ENCODE measurements around the gene GRIN2A.
A peak's percentile ranks its signal among the peaks of the same experiment; 100 is the strongest.

The GRIN2A gene

DNA sequence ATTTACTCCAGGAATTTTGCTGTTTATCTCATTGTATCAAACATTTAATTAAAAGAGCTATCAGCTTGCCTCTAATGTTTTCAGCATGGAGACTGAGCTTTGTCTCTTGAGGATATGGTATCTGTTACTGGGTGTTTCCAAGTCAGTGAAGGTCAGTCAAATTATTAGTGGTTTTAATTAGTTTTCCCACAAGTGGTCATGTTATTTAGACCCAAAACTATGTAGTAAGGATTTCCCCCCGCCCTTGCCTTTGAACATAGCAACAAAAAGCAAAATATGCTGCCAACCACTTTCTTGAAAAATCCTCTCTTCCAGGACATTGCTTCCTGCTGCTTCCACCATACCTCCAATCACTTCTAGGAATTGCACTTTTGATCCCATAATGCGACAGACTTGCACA, 355.6 kb downstream of the GRIN2A start:
- FAIRE-seq (no peak), DNase-seq (ENCODE audit: low spot score) (no peak)

DNA sequence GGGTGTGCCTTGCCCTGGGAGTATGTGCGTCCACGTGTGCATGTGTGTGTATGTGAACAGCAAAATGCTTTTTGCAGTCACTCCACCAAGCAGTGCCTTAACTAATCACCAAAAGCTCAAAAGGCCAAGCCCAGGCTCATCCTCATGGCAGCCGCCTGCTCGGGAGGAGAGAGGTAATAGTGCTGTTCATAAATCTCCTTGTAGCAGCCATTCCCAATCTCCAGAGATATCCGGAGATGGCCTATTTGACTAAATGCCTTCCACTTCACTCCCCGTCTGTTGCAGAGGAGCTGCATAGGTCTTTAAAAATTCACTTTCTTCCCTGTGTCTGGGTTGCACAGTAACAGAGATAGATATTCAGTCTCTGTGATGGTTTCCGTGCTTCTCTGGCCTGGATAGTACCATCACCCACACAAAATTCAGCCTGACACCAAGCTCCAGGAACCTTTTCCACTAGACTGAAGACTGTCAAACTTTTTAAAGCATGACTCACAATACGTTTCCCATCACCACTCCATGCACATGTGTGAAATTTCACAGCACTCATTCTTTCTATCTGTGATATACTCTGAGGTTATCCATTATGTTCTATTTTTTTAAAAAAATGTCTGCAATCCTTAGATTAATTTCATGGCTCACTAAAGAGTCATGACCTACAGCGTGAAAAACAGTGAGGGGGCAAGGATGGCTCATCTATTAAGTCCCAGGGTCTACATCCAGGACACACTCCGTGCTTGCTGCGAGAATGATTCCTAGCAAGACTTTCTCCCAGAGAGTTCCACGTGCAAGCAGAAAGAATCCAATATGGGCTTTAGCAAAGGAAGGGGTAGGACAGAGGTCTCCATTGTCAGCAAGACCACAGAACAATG, 357.8 kb downstream of the GRIN2A start:
- no peak for FAIRE-seq
- no peak for DNase-seq (ENCODE audit: low spot score)

DNA sequence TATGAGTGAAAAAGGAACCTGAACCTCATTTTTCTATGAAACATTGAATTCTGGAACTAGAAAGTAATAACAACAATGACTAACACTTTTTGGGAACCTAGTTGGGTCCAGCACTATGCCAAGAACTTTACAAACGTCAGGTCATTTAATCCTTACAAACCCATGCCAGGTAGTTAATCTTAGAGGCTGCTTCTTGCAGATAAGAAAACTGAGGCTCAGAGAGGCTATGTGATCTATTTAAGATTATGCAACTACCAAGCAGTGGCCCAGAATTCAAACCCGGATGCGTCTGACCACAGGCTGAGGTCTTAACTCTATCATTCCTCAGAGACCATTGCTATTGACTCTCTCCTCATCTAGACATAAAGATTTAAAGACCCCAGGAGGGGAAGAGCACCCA, 358.7 kb downstream of the GRIN2A start:
- no peak for DNase-seq (ENCODE audit: low spot score)
- no peak for FAIRE-seq

DNA sequence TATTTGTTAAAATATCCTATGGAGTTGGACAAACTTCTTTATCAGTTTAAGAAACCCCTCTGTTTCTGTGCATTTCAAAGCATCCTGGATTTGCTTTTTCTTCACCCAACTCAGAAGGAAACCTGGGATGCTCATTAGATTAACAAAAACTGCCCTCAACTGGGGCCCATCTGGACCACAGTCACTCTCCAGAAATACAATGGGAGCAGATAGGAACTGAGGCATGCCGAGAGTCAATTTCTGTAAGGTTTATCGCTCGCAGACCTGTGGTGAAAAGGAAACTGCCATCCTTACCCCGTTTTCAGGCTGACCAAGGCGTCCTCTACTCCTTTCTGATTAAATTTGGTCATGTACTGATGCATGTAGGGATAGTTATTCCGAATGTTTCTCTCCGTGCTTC, 360.3 kb downstream of the GRIN2A start:
- DNase-seq (ENCODE audit: low spot score) (no peak), FAIRE-seq (no peak)

DNA sequence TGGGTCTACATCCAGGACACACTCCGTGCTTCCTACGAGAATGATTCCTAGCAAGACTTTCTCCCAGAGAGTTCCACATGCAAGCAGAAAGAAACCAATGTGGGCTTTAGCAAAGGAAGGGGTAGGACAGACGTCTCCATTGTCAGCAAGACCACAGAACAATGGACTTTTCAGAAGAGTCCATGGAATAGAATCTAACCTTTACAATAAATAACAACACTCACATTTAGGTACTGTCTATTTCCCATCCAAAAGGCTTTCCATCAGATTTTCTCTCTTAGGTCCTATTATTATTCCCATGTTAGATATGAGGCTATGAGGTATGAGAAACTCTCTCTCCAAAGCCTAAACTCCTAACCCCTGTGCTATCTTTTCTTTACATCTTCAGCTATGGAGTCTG, 360.9 kb downstream of the GRIN2A start:
- no peak for FAIRE-seq
- no peak for DNase-seq (ENCODE audit: low spot score)

DNA sequence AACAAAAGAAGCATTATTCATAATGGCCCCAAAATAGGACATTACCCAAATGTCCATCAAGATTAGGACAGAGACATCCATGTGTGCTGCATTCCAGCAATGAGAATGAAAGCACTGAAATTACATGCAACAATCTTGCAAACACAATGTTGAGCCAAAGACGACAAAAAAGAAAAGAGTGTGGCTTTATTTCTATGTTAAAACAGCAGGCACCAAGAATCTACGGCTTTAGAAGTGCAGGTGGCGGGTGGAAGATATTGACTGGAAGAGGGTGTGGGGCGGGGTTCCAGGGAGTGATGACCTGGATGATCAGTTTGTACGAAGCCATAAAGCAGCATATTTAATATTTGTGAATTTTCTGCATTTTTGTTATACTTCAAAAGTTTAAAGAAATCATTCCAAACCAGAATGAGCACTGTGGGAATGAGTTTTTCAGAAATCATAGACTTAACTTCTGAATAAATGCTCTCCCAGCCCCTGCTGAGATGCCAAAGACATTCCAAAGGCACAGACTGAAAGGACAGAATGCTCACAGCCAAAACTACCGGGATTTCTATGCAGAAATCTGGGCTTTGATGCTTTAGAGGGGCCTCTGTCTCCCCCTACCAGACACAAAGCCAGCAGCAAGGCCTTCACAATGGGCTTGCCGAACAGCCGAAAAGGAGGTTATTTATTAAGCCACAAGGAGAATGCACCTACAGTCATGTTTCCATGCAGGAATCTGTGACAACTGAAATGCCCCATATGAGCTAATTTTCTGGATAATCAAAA, 361.6 kb downstream of the GRIN2A start:
- no peak for DNase-seq (ENCODE audit: low spot score)
- FAIRE-seq = no peak

DNA sequence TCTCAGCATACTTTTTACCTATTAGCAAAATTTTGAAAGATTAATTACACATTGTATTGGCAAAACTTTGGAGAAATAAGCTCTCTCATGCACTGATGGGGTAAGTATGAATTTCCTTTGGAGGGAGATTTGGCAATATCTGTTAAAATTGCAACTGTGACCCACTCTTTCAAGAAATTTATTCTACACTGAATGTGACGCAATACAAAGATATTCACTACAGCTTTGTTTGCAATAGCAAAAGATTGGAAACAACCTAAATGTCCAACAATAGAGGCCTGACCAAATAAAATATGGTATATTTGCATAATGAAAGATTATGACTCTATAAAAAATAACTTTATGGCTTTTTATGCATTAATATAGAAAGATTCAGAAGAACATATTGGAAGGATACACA, 363.5 kb downstream of the GRIN2A start:
- FAIRE-seq (no peak), DNase-seq (ENCODE audit: low spot score) (no peak)

DNA sequence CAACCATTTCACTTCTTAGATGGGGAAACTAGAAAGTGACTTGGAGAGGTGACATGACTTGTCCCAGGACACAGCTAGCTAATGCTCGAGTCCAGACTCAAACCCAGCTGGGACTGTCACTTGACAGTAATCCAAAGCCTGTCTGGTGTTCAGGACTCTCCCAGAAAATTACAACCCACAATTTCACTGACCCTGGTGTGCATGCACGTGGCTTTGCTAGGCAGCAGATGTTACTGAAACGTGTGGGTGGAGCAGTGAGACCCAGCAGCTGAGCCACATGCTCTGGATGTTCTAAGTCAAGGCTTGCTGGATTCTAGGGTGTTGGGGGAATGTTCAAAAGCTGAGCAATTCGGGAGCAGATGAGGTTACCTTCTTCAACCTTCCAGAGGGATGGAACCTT, 364.6 kb downstream of the GRIN2A start:
- DNase-seq (ENCODE audit: low spot score) = no peak
- no peak for FAIRE-seq

DNA sequence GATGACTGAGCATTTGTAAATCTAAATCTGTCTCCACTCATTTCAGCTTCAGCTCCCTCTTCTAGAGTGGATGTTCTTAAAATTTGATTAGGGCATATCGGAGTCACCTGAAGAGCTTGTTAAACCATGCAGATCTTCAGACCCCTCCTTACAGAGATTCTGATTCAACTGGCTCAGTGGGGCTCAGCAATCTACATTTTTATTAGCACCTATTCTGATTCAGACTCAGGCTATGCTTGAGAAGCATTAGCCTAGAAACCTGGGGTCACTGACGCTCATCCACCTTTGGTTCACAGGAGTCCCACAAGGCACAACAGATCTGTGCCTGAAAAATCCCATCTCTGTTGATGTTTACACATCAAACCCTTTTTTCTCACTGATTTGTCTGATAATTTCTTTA, 365.6 kb downstream of the GRIN2A start:
- DNase-seq (ENCODE audit: low spot score) (no peak), FAIRE-seq (no peak)

DNA sequence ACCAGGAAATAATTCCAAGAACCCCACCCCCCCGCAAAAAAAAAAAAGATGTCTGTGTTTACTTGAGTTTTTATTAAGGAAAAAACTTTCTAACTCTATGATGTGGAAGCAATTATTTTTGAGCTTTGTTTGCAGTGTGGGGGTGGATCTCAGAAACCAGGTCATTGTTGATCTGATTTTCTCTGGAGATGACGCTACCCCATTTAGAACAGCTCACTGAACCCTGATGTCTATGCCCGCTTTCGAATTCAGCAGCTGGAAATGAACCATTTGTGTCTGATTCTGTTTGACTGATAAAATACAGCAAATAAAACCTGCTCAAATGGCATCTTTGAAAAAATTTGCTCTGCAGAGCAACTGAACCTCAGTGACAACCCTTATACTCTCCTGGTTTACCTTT, 368.6 kb downstream of the GRIN2A start:
- no peak for DNase-seq (ENCODE audit: low spot score)
- no peak for FAIRE-seq

DNA sequence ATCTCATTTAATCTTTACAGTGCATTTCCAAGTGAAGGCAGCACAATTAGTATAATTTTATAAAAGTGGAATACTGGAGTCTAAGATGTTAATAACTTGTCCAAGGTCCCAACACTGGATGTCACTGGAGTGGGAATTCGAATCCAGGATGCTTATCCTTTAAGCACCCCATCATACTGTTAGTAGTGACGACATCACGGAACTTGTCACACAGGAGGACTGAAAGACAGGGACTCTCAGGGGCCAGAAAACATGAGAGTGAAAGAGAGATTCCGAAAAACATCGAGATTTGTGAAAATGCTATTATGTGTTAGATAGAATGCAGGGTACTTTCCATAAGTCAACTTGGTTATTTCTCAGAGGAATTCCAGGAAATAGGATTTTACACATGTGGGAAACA, 374.0 kb downstream of the GRIN2A start:
- DNase-seq (ENCODE audit: low spot score) = no peak
- no peak for FAIRE-seq

DNA sequence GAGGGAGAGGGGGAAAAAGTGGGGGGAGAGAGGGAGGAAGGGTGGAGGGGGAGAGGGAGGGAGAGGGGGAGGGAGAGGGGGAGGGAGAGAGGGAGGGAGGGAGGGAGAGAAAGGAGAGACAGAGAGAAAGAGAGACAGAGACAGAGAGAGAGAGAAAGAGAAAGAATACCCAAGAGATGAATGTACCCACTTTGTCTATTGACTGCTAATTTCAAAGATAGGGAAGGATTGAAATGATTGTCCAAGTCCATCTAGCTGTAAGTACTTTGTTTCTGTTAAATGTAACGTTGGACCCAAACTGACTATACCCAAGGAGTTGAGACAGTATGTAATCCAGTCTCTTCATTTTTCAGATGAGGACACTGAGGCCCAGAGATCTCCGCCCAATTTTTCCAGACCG, 374.9 kb downstream of the GRIN2A start:
- FAIRE-seq = no peak
- no peak for DNase-seq (ENCODE audit: low spot score)

DNA sequence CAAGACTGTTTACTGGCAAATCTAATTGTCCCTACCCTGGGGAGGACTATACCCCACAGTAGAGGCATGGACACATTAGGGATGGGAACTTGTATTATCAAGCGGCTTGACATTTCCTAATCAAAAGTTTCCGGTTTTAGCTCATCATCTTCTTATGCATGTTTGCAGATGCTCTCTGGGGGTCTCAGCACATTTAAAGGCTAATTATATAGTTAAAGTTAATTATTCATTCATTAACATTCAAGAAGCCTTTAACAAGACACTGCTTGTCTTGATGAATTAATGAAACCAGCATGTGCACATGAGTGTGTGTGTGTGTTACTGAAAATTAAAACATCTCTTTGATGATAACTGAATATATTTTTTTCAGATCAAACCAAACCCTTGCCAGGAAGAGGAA, 377.1 kb downstream of the GRIN2A start:
- DNase-seq (ENCODE audit: low spot score) (no peak), FAIRE-seq (no peak)

DNA sequence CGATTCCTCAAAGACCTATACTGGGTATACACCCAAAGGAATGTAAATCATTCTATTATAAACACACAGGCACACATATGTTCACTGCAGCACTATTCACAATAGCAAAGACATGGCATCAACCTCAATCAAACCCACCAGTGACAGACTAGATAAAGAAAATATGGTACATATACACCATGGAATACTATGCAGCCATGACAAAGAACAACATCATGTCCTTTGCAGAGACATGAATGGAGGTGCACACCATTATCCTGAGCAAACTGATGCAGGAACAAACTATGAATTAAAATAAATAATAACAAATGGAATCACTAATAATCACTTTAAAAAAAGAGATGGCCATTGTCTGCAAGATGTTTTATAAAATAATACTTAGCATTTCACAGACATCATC, 380.1 kb downstream of the GRIN2A start:
- no peak for FAIRE-seq
- DNase-seq (ENCODE audit: low spot score) = no peak

DNA sequence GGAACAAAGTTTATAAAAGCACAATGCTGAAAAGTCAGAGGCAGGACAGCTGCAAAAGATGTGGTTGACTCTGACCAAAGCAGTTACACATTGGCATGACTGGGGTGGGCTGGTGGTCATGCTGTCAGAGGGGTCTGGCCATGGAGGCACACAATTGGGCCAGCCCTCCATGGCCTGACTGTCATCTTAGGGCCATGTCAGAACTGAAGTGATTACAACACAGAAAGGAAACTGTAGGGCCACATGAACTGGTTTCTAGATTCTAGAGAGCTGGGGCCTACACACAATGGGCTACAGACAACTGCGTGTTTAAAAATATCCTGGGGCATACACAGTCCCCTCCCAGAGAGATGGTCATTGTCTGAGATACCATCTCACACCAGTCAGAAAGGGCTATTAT, 380.6 kb downstream of the GRIN2A start:
- FAIRE-seq (no peak), DNase-seq (ENCODE audit: low spot score) (no peak)

DNA sequence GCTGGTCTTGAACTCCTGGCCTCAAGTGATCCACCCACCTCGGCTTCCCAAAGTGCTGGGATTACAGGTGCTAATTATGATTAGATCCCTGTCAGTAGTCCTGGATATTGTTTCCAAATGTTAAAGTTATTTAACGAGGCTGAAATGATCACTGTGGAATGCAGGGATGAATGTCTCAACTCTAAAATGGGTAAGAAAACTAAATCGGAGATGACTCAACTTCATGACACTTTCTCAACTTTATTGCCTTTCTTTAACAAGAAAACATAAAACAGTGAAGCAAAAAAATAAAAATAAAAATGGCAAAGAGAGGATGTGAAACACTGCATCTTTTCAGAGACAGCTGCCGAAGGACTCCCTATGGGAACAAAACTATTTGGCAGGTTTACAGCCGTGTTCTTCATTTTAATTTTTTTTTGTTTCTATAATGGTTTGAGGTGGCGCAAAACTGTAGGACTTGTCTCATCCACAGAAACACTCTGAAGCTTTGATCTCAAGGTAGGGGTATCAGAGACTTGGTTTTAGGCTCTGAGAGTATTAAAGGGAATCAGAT, 382.0 kb downstream of the GRIN2A start:
- FAIRE-seq (no peak), DNase-seq (ENCODE audit: low spot score) (peak; percentile 17)

DNA sequence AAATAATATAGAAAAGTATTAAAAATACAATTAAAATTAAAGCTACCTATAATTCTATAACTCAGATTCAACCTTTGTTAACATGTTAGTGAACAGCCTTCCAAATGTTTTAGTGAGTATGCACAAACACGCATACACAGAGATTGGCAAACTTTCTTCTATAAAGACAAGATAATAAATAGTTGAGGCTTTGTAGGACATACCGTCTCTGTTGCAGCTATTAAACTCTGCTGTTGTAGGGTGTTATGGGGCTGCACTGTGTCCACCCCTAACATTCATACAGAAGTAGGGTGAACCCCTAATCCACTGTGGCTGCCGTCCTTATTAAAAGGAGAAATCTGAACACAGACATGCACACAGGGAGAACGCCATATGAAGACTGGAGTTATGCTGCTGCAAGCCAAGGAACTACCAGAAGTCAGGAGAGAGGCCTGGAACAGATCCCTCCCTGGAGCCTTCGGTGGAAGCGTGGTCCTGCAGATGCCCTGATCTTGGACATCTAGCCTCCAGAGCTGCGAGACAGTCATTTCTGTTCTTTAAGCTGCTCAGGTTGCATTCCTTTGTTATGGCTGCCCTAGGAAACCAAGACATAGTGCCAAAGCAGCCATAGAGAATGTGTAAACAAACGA, 383.2 kb downstream of the GRIN2A start:
- FAIRE-seq = no peak
- DNase-seq (ENCODE audit: low spot score) = no peak

DNA sequence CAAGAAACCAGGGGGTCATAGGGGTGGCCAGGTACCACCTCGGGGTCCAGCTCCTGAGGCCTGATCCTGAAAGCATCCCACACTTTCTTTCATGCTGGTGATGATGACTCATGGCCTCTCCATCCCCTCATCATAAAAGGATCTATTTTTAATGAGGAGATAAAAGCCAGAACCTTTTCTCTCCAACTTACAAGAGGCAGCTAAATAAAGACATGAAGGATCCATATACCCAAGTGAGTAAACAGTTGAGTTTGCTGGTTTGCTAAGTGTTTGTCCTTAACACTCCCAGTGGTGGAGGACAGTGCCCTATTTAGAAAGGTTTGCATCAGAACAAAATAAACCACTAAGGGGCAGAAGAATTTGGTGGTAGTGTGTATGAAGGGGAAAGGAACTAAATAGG, 383.8 kb downstream of the GRIN2A start:
- DNase-seq (ENCODE audit: low spot score) (peak; percentile 17), FAIRE-seq (no peak)

DNA sequence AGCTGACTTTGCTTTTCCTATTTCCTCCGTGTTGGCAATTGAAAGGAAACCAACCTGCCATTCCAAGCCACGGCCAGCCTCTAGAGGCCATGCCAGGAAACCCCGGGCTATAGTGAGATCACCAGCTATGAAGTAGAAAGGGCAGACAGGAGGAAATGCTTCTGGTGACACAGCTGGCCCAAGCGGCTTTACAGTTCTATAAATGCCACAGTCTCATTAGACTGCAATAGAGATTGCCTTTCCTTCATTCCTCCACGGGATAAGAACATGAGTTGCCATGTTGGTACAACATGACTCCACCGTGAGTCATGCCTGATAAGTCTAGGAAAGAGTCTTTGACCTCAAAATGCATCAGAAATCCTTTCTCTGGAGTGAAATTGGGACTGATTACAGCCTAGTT, 384.9 kb downstream of the GRIN2A start:
- FAIRE-seq (no peak), DNase-seq (ENCODE audit: low spot score) (peak; percentile 62)

DNA sequence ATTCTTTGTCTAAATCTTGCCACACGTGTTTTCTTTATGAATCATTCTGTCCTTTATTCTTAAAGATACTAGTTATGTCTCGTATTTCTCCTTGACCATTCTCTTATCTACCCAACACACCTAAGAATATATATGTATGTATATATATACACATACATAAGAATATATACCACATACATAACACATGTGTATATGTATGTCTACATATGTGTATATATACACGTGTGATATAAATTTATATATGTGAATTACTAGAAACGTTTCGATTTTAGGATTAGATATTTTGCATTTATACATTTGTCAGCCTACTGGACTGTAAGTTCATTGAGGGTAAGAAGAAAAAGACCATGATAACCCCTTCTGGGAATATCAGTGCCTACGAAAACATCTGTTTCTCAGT, 388.6 kb downstream of the GRIN2A start:
- DNase-seq (ENCODE audit: low spot score) = no peak
- no peak for FAIRE-seq

DNA sequence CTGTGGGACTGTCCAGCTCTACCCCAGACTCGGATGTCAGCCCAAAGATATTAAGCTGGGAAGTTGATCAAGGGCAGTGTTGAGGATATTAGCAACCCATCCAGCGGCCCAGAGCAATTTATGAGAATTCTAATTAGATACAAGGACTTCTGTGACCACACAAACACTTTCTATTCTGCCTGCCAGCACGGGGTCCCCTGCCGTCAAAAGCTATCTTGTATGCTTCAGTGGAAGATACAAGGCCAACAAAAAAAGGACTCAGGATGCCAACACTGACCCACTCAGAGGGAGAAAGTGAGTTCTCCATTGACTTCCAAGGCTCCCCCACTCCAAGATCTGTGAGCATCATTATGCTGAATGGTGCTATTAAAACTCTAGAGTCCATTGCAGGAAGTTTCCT, 390.7 kb downstream of the GRIN2A start:
- FAIRE-seq (no peak), DNase-seq (ENCODE audit: low spot score) (no peak)

DNA sequence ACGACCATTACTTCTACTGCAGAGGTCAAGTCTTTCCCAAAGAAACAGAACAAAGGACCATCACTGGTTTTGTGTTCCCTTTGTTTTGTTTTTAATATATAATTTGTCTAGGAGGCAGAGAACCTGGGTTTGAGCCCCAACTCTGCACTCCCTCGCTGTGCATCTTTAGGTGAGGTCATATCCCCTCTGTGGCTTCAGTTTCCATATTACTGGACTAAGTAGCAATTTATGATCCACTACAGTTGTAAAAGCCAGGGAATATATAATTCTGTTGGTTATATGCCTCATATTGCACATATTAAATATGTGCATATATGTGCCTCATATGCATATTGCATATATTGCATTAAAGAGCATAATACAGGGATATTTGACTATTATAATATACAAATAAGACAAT, 392.0 kb downstream of the GRIN2A start:
- DNase-seq (ENCODE audit: low spot score) = no peak
- FAIRE-seq = no peak

Measured in urothelium cell line (cell line).